HG02884 (cell line): Measurements from ENCODE around the gene FLG2.
"Not testable (repeated sequence)": the region's sequence is repeated elsewhere in the genome, so short reads cannot be mapped to it uniquely, and the experiment has no call there.

Experiments used
- ATAC-seq: cut with Tn5 transposase; IDR thresholded peaks from one replicate; pipeline ENCODE4 v1.9.1; 2021; ENCODE audit warnings: mild to moderate bottlenecking, moderate library complexity; ENCODE audit not compliant: unreplicated experiment

The FLG2 gene

DNA sequence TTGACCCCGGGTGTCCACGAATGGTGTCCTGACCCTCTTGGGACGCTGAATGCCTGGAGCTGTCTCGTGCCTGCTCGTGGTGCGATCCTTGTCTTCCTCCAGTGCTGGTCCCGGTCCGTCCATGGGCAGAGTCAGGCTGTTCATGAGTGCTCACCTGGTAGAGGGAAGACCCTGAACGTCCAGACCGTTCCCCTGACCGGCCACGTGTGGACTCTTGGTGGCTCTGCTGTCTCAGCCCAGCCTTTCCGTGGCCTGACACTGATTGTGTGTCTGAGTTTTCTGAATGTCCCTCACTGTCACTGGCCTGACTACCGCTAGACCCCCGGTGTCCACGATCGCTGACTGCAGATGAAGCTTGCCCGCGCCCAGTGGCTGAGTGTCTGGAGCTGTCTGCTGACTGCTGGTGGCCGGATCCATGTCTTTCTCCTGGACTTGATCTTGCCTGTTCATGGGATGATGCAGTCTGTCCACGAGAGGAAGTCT lies 46.4 kb downstream of the FLG2 start:
- ATAC-seq, result no peak

DNA sequence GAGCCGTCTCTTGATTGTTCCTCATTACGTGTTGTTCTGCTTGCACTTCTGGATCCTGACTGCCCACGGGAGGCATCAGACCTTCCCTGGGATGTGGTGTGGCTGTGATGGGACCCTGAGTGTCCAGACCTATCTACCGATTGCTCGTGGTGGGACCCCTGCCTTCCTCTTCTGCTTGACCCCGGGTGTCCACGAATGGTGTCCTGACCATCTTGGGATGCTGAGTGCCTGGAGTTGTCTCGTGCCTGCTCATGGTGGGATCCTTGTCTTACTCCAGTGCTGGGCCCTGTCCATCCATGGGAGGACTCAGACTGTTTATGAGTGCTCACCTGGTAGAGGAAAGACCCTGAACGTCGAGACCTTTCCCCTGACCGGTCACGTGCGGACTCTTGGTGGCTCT lies 47.6 kb downstream of the FLG2 start:
- ATAC-seq, result not testable (repeated sequence)

DNA sequence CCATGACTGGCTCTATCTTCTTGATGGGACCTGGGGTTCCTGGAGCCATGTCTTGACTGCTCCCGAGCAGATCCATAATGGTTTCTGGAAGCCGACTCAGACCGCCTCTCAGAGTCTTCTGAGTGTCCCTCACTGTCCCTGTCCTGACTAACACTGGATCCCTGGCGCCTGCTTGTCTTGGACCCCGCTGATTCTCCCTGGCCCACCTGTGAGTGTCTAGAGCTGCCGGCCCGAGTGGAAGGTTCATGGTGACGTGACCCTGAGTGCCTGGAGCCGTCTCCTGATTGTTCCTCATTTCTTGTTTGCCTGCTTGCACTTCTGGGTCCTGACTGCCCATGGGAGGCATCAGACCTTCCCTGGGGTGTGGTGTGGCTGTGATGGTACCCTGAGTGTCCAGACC lies 49.9 kb downstream of the FLG2 start:
- no peak for ATAC-seq

DNA sequence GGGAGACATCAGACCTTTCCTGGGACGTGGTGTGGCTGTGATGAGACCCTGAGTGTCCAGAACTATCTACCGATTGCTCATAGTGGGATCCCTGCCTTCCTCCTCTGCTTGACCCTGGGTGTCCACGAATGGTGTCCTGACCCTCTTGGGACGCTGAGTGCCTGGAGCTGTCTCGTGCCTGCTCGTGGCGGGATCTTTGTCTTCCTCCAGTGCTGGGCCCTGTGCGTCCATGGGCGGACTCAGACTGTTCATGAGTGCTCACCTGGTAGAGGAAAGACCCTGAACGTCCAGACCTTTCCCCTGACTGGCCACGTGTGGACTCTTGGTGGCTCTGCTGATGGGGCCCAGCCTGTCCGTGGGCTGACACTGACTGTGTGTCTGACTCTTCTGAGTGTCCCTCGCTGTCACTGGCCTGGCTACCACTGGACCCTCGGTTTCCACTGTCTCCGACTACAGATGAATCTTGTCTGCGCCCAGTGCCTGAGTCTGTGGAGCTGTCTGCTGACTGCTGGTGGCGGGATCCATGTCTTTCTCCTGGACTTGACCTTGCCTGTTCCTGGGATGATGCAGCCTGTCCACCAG lies 50.4 kb downstream of the FLG2 start:
- ATAC-seq, result not testable (repeated sequence)

DNA sequence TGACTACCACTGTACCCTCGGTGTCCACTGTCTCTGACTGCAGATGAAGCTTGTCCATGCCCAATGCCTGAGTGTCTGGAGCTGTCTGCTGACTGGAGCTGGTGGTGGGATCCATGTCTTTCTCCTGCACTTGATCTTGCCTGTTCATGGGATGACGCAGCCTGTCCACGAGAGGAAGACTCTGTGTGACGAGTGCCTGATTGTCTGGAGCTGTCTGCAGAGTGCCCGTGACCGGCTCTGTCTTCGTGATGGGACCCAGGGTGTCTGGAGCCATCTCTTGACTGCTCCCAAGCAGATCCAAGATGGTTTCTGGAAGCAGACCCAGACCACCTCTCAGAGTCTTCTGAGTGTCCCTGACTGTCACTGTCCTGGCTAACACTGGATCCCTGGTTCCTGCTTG lies 51.0 kb downstream of the FLG2 start:
- not testable (repeated sequence) for ATAC-seq

DNA sequence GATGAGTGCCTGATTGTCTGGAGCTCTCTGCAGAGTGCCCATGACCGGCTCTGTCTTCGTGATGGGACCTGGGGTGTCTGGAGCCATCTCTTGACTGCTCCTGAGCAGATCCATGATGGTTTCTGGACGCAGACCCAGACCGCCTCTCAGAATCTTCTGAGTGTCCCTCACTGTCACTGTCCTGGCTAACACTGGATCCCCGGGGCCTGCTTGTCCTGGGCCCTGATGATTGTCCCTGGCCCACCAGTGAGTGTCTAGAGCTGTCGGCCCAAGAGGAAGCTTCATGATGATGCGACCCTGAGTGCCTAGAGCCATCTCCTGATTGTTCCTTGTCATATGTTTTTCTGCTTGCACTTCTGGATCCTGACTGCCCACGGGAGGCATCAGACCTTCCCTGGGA lies 51.8 kb downstream of the FLG2 start:
- ATAC-seq, result not testable (repeated sequence)

DNA sequence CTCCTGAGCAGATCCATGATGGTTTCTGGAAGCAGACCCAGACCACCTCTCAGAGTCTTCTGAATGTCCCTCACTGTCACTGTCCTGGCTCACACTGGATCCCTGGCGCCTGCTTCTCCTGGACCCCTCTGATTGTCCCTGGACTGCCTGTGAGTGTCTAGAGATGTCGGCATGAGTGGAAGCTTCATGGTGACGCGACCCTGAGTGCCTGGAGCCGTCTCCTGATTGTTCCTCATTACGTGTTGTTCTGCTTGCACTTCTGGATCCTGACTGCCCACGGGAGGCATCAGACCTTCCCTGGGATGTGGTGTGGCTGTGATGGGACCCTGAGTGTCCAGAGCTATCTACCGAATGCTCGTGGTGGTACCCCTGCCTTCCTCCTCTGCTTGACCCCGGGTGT lies 53.7 kb downstream of the FLG2 start:
- not testable (repeated sequence) for ATAC-seq

DNA sequence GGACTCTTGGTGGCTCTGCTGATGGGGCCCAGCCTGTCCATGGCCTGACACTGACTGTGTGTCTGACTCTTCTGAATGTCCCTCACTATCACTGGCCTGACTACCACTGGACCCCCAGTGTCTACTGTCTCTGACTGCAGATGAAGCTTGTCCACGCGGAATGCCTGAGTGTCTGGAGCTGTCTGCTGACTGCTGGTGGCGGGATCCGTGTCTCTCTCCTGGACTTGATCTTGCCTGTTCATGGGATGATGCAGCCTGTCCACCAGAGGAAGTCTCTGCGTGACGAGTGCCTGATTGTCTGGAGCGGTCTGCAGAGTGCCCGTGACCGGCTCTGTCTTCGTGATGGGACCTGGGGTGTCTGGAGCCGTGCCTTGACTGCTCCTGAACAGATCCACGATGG lies 55.0 kb downstream of the FLG2 start:
- ATAC-seq, result not testable (repeated sequence)

DNA sequence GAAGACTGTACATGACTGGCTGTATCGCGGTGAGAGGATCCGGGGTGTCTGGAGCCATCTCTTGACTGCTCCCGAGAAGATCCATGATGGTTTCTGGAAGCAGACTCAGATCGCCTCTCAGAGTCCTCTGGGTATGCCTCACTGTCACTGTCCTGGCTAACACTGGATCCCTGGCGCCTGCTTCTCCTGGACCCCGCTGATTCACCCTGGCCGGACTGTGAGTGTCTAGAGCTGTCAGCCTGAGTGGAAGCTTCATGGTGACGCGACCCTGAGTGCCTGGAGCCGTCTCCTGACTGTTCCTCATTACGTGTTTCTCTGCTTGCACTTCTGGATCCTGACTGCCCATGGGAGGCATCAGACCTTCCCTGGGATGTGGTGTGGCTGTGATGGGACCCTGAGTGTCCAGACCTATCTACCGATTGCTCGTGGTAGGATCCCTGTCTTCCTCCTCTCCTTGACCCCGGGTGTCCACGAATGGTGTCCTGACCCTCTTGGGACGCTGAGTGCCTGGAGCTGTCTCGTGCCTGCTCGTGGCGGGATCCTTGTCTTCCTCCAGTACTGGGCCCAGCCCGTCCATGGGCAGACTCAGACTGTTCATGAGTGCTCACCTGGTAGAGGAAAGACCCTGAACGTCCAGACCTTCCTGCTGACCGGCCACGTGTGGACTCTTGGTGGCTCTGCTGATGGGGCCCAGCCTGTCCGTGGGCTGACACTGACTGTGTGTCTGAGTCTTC lies 56.5 kb downstream of the FLG2 start:
- not testable (repeated sequence) for ATAC-seq
